ENCODE measurements around the gene IGSF21.

The IGSF21 gene

DNA sequence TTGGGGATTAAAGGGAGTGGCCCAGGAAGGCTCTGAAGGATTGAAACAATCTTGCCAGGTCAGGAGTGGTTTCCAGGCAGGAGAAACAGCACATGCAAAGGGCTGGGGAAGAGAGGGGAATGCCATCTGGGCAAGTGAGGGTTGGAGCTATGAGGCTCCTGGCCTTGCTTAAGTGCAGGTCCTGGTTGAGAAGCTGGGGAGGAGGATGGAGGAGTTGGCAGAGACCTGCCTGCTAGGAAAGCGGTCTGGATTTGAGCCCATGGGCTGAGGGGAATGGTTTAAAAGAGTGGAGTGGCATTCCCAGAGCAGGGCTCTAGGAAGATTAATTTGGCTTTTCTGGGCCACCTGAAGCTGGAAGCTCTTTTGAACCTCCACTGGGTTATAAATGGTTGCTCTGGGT is 9.2 kb downstream of the IGSF21 start:
- no peak for DNase-seq (ENCODE audit: low spot score)
- H3K27ac ChIP-seq: no peak overlapping the region
- ChIA-PET CTCF (interaction anchor here (0.7 kb wide), 1 partner anchor 1225 kb away, joined by 4 read pairs; no protein-coding TSS in a partner anchor), POLR2A (ENCODE audit: low non-redundant PET) (no interaction called here)
- TF ChIP-seq, protein P1, sequence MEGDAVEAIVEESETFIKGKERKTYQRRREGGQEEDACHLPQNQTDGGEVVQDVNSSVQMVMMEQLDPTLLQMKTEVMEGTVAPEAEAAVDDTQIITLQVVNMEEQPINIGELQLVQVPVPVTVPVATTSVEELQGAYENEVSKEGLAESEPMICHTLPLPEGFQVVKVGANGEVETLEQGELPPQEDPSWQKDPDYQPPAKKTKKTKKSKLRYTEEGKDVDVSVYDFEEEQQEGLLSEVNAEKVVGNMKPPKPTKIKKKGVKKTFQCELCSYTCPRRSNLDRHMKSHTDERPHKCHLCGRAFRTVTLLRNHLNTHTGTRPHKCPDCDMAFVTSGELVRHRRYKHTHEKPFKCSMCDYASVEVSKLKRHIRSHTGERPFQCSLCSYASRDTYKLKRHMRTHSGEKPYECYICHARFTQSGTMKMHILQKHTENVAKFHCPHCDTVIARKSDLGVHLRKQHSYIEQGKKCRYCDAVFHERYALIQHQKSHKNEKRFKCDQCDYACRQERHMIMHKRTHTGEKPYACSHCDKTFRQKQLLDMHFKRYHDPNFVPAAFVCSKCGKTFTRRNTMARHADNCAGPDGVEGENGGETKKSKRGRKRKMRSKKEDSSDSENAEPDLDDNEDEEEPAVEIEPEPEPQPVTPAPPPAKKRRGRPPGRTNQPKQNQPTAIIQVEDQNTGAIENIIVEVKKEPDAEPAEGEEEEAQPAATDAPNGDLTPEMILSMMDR (conservative IDR thresholded peaks at IDR 0.05; ENCODE audit: low read depth): no peak

DNA sequence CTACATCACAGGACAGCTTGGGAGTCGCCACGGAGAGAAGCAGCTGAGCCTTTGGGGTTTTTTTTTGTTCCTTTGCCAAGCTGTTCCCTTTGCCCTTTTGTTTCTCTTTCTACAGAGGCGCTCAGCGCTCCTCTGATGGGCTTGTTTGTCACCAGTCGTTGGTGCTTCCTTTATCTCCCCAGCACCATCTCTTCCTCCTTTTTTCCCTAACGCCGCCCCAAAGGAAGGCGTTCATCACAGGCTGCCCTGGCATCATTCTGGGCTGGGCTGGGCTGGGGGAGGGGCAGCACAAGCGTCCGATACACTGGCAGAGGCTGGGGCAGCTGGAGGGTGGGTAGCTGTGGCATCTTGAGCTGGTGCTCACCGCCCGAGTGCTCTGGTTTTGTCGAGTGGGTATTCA is 10.5 kb downstream of the IGSF21 start:
- ChIA-PET POLR2A (ENCODE audit: low non-redundant PET) (no interaction called here), CTCF (no interaction called here)
- no peak overlapping the region for H3K27ac ChIP-seq
- TF ChIP-seq, protein P1 (conservative IDR thresholded peaks at IDR 0.05; ENCODE audit: low read depth): no peak
- no peak for DNase-seq (ENCODE audit: low spot score)

DNA sequence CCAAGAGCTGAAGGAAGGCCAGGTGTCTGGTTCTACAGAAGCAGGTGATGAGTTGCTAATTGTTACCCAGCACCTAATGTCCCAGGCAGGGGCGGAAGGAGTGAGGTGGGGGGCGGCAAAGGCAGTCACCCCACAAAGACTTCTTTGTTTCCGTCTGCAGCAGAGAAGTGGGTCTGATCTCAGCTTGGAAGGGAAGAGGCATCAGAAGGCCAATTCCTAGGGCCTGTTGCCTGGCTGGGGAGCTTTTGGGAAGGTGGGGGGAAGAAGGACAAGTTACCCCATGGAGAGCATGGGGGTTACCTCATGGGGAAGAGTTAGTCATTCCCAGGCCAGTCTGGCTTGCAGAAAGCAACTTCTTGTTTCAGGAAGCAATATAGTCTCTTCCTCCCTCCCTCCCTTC is 10.9 kb downstream of the IGSF21 start:
- H3K27ac ChIP-seq: no peak overlapping the region
- POLR2A ChIA-PET (ENCODE audit: low non-redundant PET): no interaction called here
- CTCF ChIA-PET: no interaction called here
- TF ChIP-seq, protein P1 (conservative IDR thresholded peaks at IDR 0.05; ENCODE audit: low read depth): no peak
- no peak for DNase-seq (ENCODE audit: low spot score)

DNA sequence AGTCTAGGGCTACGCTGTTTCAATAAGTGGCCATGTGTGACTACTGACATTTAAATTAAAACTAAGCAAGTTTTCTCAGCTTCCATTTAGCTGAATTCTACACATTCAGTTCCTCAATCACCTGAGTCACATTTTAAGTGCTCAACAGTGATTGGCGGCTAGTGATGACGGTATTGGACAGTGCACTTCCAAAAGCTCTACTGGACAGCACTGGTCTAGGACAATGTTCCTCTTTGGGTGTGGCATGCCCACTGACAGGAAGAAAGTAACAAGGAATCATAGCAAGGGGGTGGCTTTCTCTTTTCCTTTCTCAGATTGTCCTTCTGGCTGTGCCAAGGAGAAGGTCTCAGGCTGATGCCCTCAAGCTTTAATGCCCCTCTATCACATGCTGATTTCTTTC is 11.7 kb downstream of the IGSF21 start:
- ChIA-PET POLR2A (ENCODE audit: low non-redundant PET) (no interaction called here), CTCF (no interaction called here)
- TF ChIP-seq, protein P1 (conservative IDR thresholded peaks at IDR 0.05; ENCODE audit: low read depth): no peak

DNA sequence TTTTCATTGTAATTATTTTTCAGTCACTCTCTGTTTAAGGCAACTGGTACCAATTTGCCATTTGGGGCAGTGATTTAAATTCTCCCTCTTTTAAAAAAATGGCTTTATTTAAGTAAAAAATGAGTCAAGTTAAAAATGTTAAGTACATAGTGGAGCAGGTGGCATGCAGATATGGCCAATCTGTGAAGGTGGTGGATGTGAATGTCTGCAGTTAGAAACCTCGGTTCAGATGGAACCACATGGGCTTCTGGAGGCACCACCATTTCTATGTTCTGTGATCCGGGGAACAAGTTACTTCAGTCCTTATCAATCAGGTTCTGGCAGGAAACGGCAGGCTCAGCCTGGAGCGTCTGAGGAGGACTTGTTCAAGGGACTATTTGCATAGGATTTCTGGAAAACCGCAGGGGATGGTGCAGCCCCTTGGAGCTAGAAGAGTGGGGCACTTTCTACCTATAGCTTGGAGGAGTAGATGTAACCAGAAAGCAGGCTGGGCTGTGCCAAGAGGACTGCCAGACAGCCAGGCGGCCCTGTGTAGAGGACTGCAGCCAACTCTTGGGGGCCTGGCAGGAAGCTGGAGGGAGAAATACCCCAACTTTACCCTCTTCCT is 12.3 kb downstream of the IGSF21 start:
- CTCF ChIA-PET: no interaction called here
- TF ChIP-seq, protein P1 (conservative IDR thresholded peaks at IDR 0.05; ENCODE audit: low read depth): no peak

More for the DNA sequence above, 11.7 kb downstream of the IGSF21 start:
- no peak overlapping the region for H3K27ac ChIP-seq
- DNase-seq (ENCODE audit: low spot score): no peak

DNA sequence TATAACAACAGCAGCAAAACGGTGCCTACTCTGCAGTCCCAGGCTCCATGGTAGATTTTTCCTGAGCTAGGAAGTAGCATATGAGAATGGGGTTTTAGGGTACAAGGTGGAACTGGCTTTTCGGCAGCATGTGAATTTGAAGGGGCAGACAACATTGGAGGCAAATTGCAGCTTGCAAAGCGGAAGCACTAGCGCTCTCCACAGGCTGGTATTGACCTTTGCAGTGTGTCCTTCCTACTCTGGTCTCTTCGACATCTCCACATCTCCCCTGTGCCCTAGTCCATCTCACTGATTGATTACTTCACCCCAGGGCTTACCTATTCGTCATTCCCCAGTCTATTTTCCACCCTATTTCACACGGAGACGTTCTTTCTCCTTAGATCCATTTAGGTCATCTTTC is 13.0 kb downstream of the IGSF21 start:
- POLR2A ChIA-PET (ENCODE audit: low non-redundant PET): no interaction called here
- no peak for DNase-seq (ENCODE audit: low spot score)
- no peak overlapping the region for H3K27ac ChIP-seq
- TF ChIP-seq, protein P1 (conservative IDR thresholded peaks at IDR 0.05; ENCODE audit: low read depth): no peak
- CTCF ChIA-PET: interaction anchor here (0.6 to 0.9 kb wide), 2 partner anchors 97 to 453 kb away, joined by 3 read pairs; no protein-coding TSS in a partner anchor

More for the DNA sequence above, 12.3 kb downstream of the IGSF21 start:
- H3K27ac ChIP-seq: no peak overlapping the region
- POLR2A ChIA-PET (ENCODE audit: low non-redundant PET): no interaction called here
- DNase-seq (ENCODE audit: low spot score): no peak
